HepG2 (cell line): ENCODE data around the gene NCBP3. TPM values are rescaled to one million over a fixed set of nuclear protein-coding genes. Genes with fewer than 3 reads are reported as not detected.
A peak's percentile ranks its signal among the peaks of the same experiment; 100 is the strongest.

Source experiments
- AKNA ChIP-seq: sonication (generic); formaldehyde crosslinking; IDR thresholded peaks from 2 replicates; pipeline ENCODE4 v1.4.0; 2020; ENCODE audit warnings: missing genetic modification reagents, borderline replicate concordance
- HDAC6 ChIP-seq: fragments of 200-600 bp; sonication (generic); IDR thresholded peaks from 2 replicates; pipeline ENCODE4 v1.7.0; 2017; ENCODE audit warnings: mild to moderate bottlenecking, antibody characterized with exemption, low read length, low read depth
- KIAA2018 ChIP-seq: sonication (generic); formaldehyde crosslinking; IDR thresholded peaks from 2 replicates; pipeline ENCODE4 v1.5.0; 2020; ENCODE audit warnings: mild to moderate bottlenecking, missing genetic modification reagents, borderline replicate concordance
- MED1 ChIP-seq: sonication (generic); formaldehyde crosslinking; IDR thresholded peaks from 2 replicates; pipeline ENCODE4 v1.4.0; 2020; ENCODE audit warnings: missing genetic modification reagents
- TARDBP ChIP-seq: sonication (generic); formaldehyde crosslinking; IDR thresholded peaks from 2 replicates; pipeline ENCODE4 v1.8.0; 2022; ENCODE audit warnings: mild to moderate bottlenecking, missing genetic modification reagents
- WIZ ChIP-seq: sonication (generic); formaldehyde crosslinking; IDR thresholded peaks from 2 replicates; pipeline ENCODE4 v1.5.1; 2020; ENCODE audit warnings: mild to moderate bottlenecking, missing genetic modification reagents
- ZBTB14 ChIP-seq: sonication (generic); formaldehyde crosslinking; IDR thresholded peaks from 2 replicates; pipeline ENCODE4 v1.4.0; 2020; ENCODE audit warnings: missing genetic modification reagents
- ZBTB8A ChIP-seq: sonication (generic); formaldehyde crosslinking; IDR thresholded peaks from 2 replicates; pipeline ENCODE4 v1.4.0; 2020; ENCODE audit warnings: mild to moderate bottlenecking, low read depth, missing genetic modification reagents, borderline replicate concordance
- ZFP82 ChIP-seq: sonication (generic); formaldehyde crosslinking; IDR thresholded peaks from 2 replicates; pipeline ENCODE4 v1.5.1; 2020; ENCODE audit warnings: mild to moderate bottlenecking, missing genetic modification reagents, borderline replicate concordance
- ZNF44 ChIP-seq: sonication (generic); formaldehyde crosslinking; IDR thresholded peaks from 2 replicates; pipeline ENCODE4 v1.5.1; 2020; ENCODE audit warnings: mild to moderate bottlenecking, missing genetic modification reagents
- ZNF512 ChIP-seq: sonication (generic); formaldehyde crosslinking; IDR thresholded peaks from 2 replicates; pipeline ENCODE4 v1.4.0; 2020; ENCODE audit warnings: mild to moderate bottlenecking, missing genetic modification reagents
- polyA plus RNA-seq, 8 experiments: library from polyadenylated mRNA; depleted of rRNA in 3 of 8; stranded (reverse) in 7 of 8; unstranded in 1 of 8; fragments of >200 nt; fragmentation: Illumina TruSeq in 4 of 8; extraction: Trizol in 4 of 8; gene quantifications; 2 replicates each; pipeline versions ENCODE4 v1.2.1 to v1.2.3, GENCODE V29; 2011 to 2016; ENCODE audit warnings: low read depth in 4 of 8, missing spikeins in 1 of 8, mixed read lengths in 1 of 8; ENCODE audit not compliant: insufficient read depth in 1 of 8
- total RNA-seq, 5 experiments: library from RNA; depleted of rRNA; stranded (reverse); fragments of >200 nt; fragmentation: Illumina TruSeq; extraction: Trizol; gene quantifications; 2 replicates each; pipeline ENCODE4 v1.2.3, GENCODE V29; 2016; ENCODE audit warnings: low read depth in 1 of 5

Gene NCBP3
- total and polyA plus RNA-seq, 2 of the 13 experiments (the other 11 are each of a cell fraction or from before 2014, with no cell fraction given) = 19.5 to 24.8 TPM

- TF ChIP-seq KIAA2018 (CRISPR knock-in tag) = no peak
- no peak for TF ChIP-seq ZNF44
- no peak for TF ChIP-seq ZNF512 (CRISPR knock-in tag)
- peak; percentile 87 for TF ChIP-seq MED1
- no peak for TF ChIP-seq HDAC6
- TF ChIP-seq WIZ (CRISPR knock-in tag) = no peak
- peak; percentile 97 for TF ChIP-seq TARDBP (CRISPR knock-in tag)
- TF ChIP-seq ZBTB14 (CRISPR knock-in tag) = no peak
- TF ChIP-seq ZBTB8A (CRISPR knock-in tag) = 0 out of 2 replicates have a peak, but pooled peaks have one; percentile 48
- TF ChIP-seq ZFP82 (CRISPR knock-in tag) = peak; percentile 70; the same call in 1 of the 2 replicates
- TF ChIP-seq AKNA (CRISPR knock-in tag) = no peak
These were observed at the start of gene NCBP3 (continued) for GRCh38 chr17:3845621-3846436.
